Trophoblast cell (in vitro differentiated cells and primary cell): ENCODE data around the gene KLHL34.

Experiments used
- DNase-seq, 2 donors: peaks; one replicate each; pipeline ENCODE4 v3.0.0-alpha.2; 2016
- H2AFZ ChIP-seq: 2 replicates; pipeline ENCODE4 v1.6.1; 2013; ENCODE audit warnings: low read length, moderate library complexity, mild to moderate bottlenecking; ENCODE audit not compliant: insufficient read depth, poor library complexity
- H2AK5ac ChIP-seq: 2 replicates; pipeline ENCODE4 v1.6.1; 2013; ENCODE audit warnings: mild to moderate bottlenecking, low read length
- H2BK120ac ChIP-seq: 2 replicates; pipeline ENCODE4 v1.6.1; 2013; ENCODE audit warnings: low read length, mild to moderate bottlenecking, moderate library complexity; ENCODE audit not compliant: insufficient read depth, poor library complexity
- H2BK12ac ChIP-seq: 2 replicates; pipeline ENCODE4 v1.6.1; 2013; ENCODE audit warnings: mild to moderate bottlenecking, low read length, moderate library complexity
- H2BK5ac ChIP-seq: 2 replicates; pipeline ENCODE4 v1.6.1; 2013; ENCODE audit warnings: low read length, low read depth, moderate library complexity, mild to moderate bottlenecking; ENCODE audit not compliant: poor library complexity
- H3K14ac ChIP-seq: 2 replicates; pipeline ENCODE4 v1.6.1; 2013; ENCODE audit warnings: mild to moderate bottlenecking, low read length
- H3K18ac ChIP-seq: 2 replicates; pipeline ENCODE4 v1.6.1; 2013; ENCODE audit warnings: mild to moderate bottlenecking, low read length
- H3K23ac ChIP-seq: 2 replicates; pipeline ENCODE4 v1.6.1; 2013; ENCODE audit warnings: low read length
- H3K27ac ChIP-seq: 2 replicates; pipeline ENCODE4 v1.5.1; 2013; ENCODE audit warnings: low read depth, mild to moderate bottlenecking, inconsistent platforms, low read length, moderate library complexity
- H3K27me3 ChIP-seq: 2 replicates; pipeline ENCODE4 v1.6.1; 2013; ENCODE audit warnings: inconsistent platforms, mild to moderate bottlenecking, low read length, moderate library complexity; ENCODE audit not compliant: insufficient read depth
- H3K36me3 ChIP-seq, 2 experiments: 1 replicate in 1 of 2; 2 replicates in 1 of 2; pipeline ENCODE4 v1.6.1; 2013; ENCODE audit warnings: low read length in 2 of 2, mild to moderate bottlenecking in 2 of 2, moderate library complexity in 1 of 2; ENCODE audit not compliant: insufficient read depth in 2 of 2, control insufficient read depth in 1 of 2
- H3K4ac ChIP-seq: 2 replicates; pipeline ENCODE4 v1.6.1; 2013; ENCODE audit warnings: low read depth, mild to moderate bottlenecking, low read length, moderate library complexity
- H3K4me1 ChIP-seq, 2 experiments: 1 replicate in 1 of 2; 2 replicates in 1 of 2; pipeline ENCODE4 v1.6.1; 2013; ENCODE audit warnings: low read length in 2 of 2, mild to moderate bottlenecking in 2 of 2, moderate library complexity in 1 of 2; ENCODE audit not compliant: insufficient read depth in 2 of 2, control insufficient read depth in 1 of 2
- H3K4me2 ChIP-seq: 2 replicates; pipeline ENCODE4 v1.6.1; 2013; ENCODE audit warnings: inconsistent platforms, mild to moderate bottlenecking, low read length, moderate library complexity
- H3K4me3 ChIP-seq: 2 replicates; pipeline ENCODE4 v1.5.1; 2013; ENCODE audit warnings: mild to moderate bottlenecking, low read depth, low read length, inconsistent platforms
- H3K79me1 ChIP-seq: one replicate; pipeline ENCODE4 v1.6.1; 2013; ENCODE audit warnings: low read length
- H3K79me2 ChIP-seq: 2 replicates; pipeline ENCODE4 v1.6.1; 2013; ENCODE audit warnings: low read length, mild to moderate bottlenecking; ENCODE audit not compliant: control insufficient read depth, insufficient read depth, poor library complexity
- H3K9ac ChIP-seq: 2 replicates; pipeline ENCODE4 v1.6.1; 2013; ENCODE audit warnings: mild to moderate bottlenecking, low read length
- H3K9me3 ChIP-seq: 2 replicates; pipeline ENCODE4 v1.6.1; 2013; ENCODE audit warnings: low read depth, mild to moderate bottlenecking, control low read depth, inconsistent platforms, low read length; ENCODE audit not compliant: insufficient read depth
- H4K12ac ChIP-seq: 2 replicates; pipeline ENCODE4 v1.6.1; 2013; ENCODE audit warnings: low read depth, mild to moderate bottlenecking, low read length, moderate library complexity
- H4K8ac ChIP-seq: 2 replicates; pipeline ENCODE4 v1.6.1; 2013; ENCODE audit warnings: low read depth, mild to moderate bottlenecking, low read length, moderate library complexity
- H4K91ac ChIP-seq: one replicate; pipeline ENCODE4 v1.6.1; 2013; ENCODE audit warnings: low read depth, mild to moderate bottlenecking, low read length, moderate library complexity
- WGBS: extraction: QIAGEN DNeasy Blood & Tissue Kit; methylation state at CpG from one replicate; pipeline ENCODE4 v1.1.7; 2013; ENCODE audit warnings: missing lambda C conversion rate; ENCODE audit not compliant: insufficient read length, insufficient coverage; ENCODE audit errors: extremely low coverage; 5-methylcytosine and 5-hydroxymethylcytosine counted together

KLHL34 gene

GRCh38 chrX:21620234-21620633, 37.9 kb downstream of the KLHL34 start:
- Histone ChIP-seq H3K79me2 (no peaks in the 10 kb centered on the region), H3K79me1 (no peaks in the 10 kb centered on the region), H3K4me2 (no peak overlapping the region), H3K4me1 (no peaks in the 10 kb centered on the region), H3K4me3 (no peak overlapping the region), H3K36me3 (no peaks in the 10 kb centered on the region), H4K12ac (no peak overlapping the region), H3K23ac (no peak overlapping the region), H4K8ac (no peak overlapping the region), H3K27ac (no peak overlapping the region), H3K9ac (no peak overlapping the region), H4K91ac (no peak overlapping the region), H2BK12ac (no peak overlapping the region), H3K4ac (no peak overlapping the region), H3K18ac (no peak overlapping the region), H3K27me3 (no peaks in the 10 kb centered on the region), H2BK120ac (no peak overlapping the region), H2AK5ac (no peak overlapping the region), H3K14ac (no peak overlapping the region), H2BK5ac (no peak overlapping the region), H2AFZ (no peak overlapping the region), H3K9me3 (no peaks in the 10 kb centered on the region)
- no CpG with 5 or more reads among the region's 2 CpGs for WGBS
- DNase-seq: no peak

- no peaks in the 10 kb centered on the region for H3K27me3 ChIP-seq
- no peaks in the 10 kb centered on the region for H3K9me3 ChIP-seq
- no peak overlapping the region for H2BK5ac ChIP-seq
- no peak overlapping the region for H2AFZ ChIP-seq
- no peak overlapping the region for H4K12ac ChIP-seq
- H3K23ac ChIP-seq: no peak overlapping the region
- no peak overlapping the region for H3K14ac ChIP-seq
- H3K79me2 ChIP-seq: no peaks in the 10 kb centered on the region
- H3K27ac ChIP-seq: no peak overlapping the region
- no peak for DNase-seq
- H2AK5ac ChIP-seq: no peak overlapping the region
- no peak overlapping the region for H3K18ac ChIP-seq
- no peak overlapping the region for H4K8ac ChIP-seq
- H3K4me3 ChIP-seq: no peak overlapping the region
- no peak overlapping the region for H2BK12ac ChIP-seq
- no peak overlapping the region for H3K4ac ChIP-seq
- H3K9ac ChIP-seq: no peak overlapping the region
- no peaks in the 10 kb centered on the region for H3K79me1 ChIP-seq
- H3K36me3 ChIP-seq: no peaks in the 10 kb centered on the region
- no peak overlapping the region for H2BK120ac ChIP-seq
- H3K4me1 ChIP-seq: no peaks in the 10 kb centered on the region
- no CpG with 5 or more reads among the region's 1 CpG for WGBS
- H3K4me2 ChIP-seq: no peak overlapping the region
- H4K91ac ChIP-seq: no peak overlapping the region
Measured at GRCh38 chrX:21616386-21616785, 41.7 kb downstream of the KLHL34 start.

GRCh38 chrX:21612154-21612553, 46.0 kb downstream of the KLHL34 start:
- Histone ChIP-seq H3K4me2 (no peak overlapping the region), H3K79me1 (no peaks in the 10 kb centered on the region), H2AK5ac (no peak overlapping the region), H3K9ac (no peak overlapping the region), H2BK120ac (no peak overlapping the region), H4K8ac (no peak overlapping the region), H3K27ac (no peak overlapping the region), H3K9me3 (no peaks in the 10 kb centered on the region), H3K23ac (no peak overlapping the region), H4K91ac (no peak overlapping the region), H2AFZ (no peak overlapping the region), H3K4ac (no peak overlapping the region), H3K79me2 (no peaks in the 10 kb centered on the region), H3K4me1 (no peaks in the 10 kb centered on the region), H4K12ac (no peak overlapping the region), H2BK12ac (no peak overlapping the region), H2BK5ac (no peak overlapping the region), H3K27me3 (no peaks in the 10 kb centered on the region), H3K4me3 (no peak overlapping the region), H3K14ac (no peak overlapping the region), H3K18ac (no peak overlapping the region), H3K36me3 (no peaks in the 10 kb centered on the region)
- no CpG with 5 or more reads among the region's 5 CpGs for WGBS
- no peak for DNase-seq

- Histone ChIP-seq H4K8ac (no peak overlapping the region), H3K36me3 (no peaks in the 10 kb centered on the region)
- no CpG with 5 or more reads among the region's 1 CpG for WGBS
Measured at GRCh38 chrX:21610168-21610567, 48.0 kb downstream of the KLHL34 start.

More at GRCh38 chrX:21610168-21610567, 48.0 kb downstream of the KLHL34 start:
- DNase-seq: no peak
- Histone ChIP-seq H3K27me3 (no peaks in the 10 kb centered on the region), H3K4ac (no peak overlapping the region), H3K9me3 (no peaks in the 10 kb centered on the region), H2BK12ac (no peak overlapping the region), H2AFZ (no peak overlapping the region), H4K12ac (no peak overlapping the region), H4K91ac (no peak overlapping the region), H3K14ac (no peak overlapping the region), H3K9ac (no peak overlapping the region), H2AK5ac (no peak overlapping the region), H2BK5ac (no peak overlapping the region), H2BK120ac (no peak overlapping the region), H3K4me2 (no peak overlapping the region), H3K27ac (no peak overlapping the region), H3K79me1 (no peaks in the 10 kb centered on the region), H3K4me3 (no peak overlapping the region), H3K18ac (no peak overlapping the region), H3K23ac (no peak overlapping the region), H3K79me2 (no peaks in the 10 kb centered on the region), H3K4me1 (no peaks in the 10 kb centered on the region)
